ENCODE measurements around the gene ARHGEF10L.

- TF ChIP-seq CTCF (IDR thresholded peaks at IDR 0.05; ENCODE audit: insufficient read depth, low read length, poor library complexity, severe bottlenecking) = no peak
- TF ChIP-seq EZH2phosphoT487 (conservative IDR thresholded peaks at IDR 0.05; ENCODE audit: low read length) = no peak
Observed at GRCh38 chr1:17692645-17693044, 153.1 kb downstream of the ARHGEF10L start.
